Activated naive CD8-positive, alpha-beta T cell treated with anti-CD3 and anti-CD28 coated beads for 36 hours (primary cell): ENCODE measurements around the gene RAB2B. TPM values are rescaled to one million over a fixed set of nuclear protein-coding genes. Genes with fewer than 3 reads are reported as not detected.

Experiments used
- DNase-seq: peaks from one replicate; pipeline ENCODE4 v3.0.0; 2021
- H3K27ac Mint-ChIP-seq: one replicate; pipeline ENCODE4 v1.8.0; 2022; ENCODE audit warnings: mild to moderate bottlenecking, moderate library complexity, mixed read lengths
- H3K27me3 Mint-ChIP-seq: one replicate; pipeline ENCODE4 v1.8.0; 2022; ENCODE audit warnings: mild to moderate bottlenecking, mixed read lengths
- H3K36me3 Mint-ChIP-seq: one replicate; pipeline ENCODE4 v1.8.0; 2021; ENCODE audit warnings: mild to moderate bottlenecking, mixed read lengths
- H3K4me1 Mint-ChIP-seq: one replicate; pipeline ENCODE4 v1.8.0; 2021; ENCODE audit warnings: mixed read lengths
- H3K4me3 Mint-ChIP-seq: one replicate; pipeline ENCODE4 v1.8.0; 2022; ENCODE audit warnings: mild to moderate bottlenecking, moderate library complexity, mixed read lengths
- H3K9me3 Mint-ChIP-seq: one replicate; pipeline ENCODE4 v1.8.0; 2022; ENCODE audit warnings: mixed read lengths
- total RNA-seq, 2 experiments: library from RNA; stranded (reverse); gene quantifications; one replicate each; pipeline ENCODE4 v1.2.3, GENCODE V29; 2021

Gene RAB2B
- total RNA-seq, 2 experiments from 2014 or later, result 17.3 to 21.0 TPM

DNA sequence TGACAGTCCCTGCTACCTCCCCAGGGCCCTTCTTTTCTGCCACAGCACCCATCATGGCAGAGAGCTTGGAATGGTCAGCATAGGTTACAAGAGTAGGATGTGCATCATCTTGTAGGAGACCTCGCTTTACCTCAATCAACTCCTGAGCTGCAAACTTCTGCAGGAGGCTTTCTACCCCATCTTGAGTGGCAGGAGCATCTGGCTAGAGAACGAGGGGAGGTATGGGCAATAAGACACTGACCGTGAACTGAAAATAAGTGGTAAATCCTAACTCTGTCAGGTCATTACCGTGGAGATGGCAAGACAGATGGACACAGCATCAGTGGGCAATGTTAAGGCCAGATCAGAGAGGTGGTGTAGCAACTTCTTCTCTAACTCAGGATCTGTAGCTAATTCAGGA is 26.6 kb upstream of the RAB2B start:
- peaks cover 46% of the 10 kb centered on the region for H3K36me3 Mint-ChIP-seq
- H3K27ac Mint-ChIP-seq, result peak overlapping the region; percentile 38
- H3K9me3 Mint-ChIP-seq, result no peaks in the 10 kb centered on the region
- no peaks in the 10 kb centered on the region for H3K27me3 Mint-ChIP-seq
- H3K4me1 Mint-ChIP-seq, result peaks cover 59% of the 10 kb centered on the region
- H3K4me3 Mint-ChIP-seq, result no peak overlapping the region
- no peak for DNase-seq

- Mint-ChIP-seq H3K4me3 (no peak overlapping the region), H3K27ac (peak overlapping the region; percentile 34), H3K4me1 (peaks cover 51% of the 10 kb centered on the region), H3K27me3 (no peaks in the 10 kb centered on the region), H3K9me3 (no peaks in the 10 kb centered on the region), H3K36me3 (peaks cover 36% of the 10 kb centered on the region)
- DNase-seq, result no peak
Observed at GRCh38 chr14:21501568-21501967, 24.8 kb upstream of the RAB2B start.

DNA sequence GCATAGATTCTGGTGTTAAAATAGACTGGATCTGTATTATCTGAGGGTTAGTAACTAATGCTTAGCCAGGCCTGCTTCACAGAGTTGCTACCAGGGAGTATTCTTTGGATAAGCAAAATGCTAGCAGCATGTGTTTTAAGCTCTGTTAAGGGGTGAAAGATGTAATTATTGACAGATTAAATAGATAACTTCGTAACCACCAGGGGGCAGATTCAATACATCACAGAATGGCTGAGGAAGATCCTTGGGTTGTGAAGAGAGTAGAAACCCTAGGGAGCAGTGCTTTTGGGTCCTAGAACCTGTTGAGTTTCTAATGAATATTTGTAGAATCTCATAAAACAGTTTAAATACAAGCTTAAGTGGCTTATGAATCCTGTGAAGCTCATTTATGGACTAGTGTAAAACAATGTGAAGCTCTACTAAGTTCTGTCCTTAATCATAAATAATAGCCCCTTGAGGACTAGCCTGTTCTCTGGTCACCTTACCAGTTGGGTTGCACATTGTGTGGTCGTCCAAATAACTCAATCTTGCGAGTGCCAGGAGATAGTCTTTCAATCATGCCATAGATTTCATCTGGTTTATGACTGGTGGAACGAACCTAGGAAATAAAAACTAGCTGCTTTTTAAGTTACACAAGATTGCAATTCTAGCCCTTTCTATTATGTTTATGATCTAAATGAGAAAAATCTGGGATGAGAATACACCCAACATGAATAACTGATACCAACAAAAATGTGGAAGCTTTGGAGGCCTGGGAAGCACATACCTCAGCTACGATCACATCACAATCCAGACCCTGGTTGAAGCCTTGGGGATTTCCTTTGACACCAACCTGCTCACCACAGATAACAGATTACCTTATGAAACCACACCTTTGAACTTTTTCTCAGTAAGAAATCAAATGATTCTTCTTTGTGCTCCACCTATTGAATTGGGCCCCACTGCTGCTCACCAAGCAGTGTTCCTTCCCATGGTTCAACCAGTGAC is 22.1 kb upstream of the RAB2B start:
- Mint-ChIP-seq H3K36me3 (peaks cover 24% of the 10 kb centered on the region), H3K4me3 (no peak overlapping the region), H3K4me1 (peaks cover 33% of the 10 kb centered on the region), H3K27ac (peak overlapping the region; percentile 70), H3K27me3 (no peaks in the 10 kb centered on the region), H3K9me3 (no peaks in the 10 kb centered on the region)
- DNase-seq, result no peak

DNA sequence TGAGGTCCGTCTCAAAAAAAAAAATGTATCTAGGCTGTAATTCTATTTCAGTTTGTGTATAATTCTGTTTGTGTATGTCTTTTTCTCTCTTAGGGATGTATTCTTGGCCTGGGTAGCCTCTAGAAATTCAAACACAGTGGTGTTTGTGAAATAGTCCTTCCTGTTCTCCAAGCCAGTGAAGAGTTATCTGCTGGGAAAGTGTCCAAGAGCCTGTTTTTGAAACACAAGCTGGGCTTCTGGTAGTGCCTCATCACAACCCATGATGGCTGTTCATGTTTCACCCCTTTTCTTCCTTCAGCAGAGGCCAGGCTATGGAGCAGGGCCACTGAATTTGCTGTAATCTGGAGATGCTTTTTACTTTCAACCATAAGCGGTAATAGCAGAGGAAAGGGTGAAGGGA is 19.7 kb upstream of the RAB2B start:
- H3K36me3 Mint-ChIP-seq, result peaks cover 28% of the 10 kb centered on the region

GRCh38 chr14:21494902-21495762 is 18.4 kb upstream of the RAB2B start:
- H3K36me3 Mint-ChIP-seq, result peaks cover 18% of the 10 kb centered on the region
- DNase-seq, result no peak
- H3K27ac Mint-ChIP-seq, result peak overlapping the region; percentile 68
- no peaks in the 10 kb centered on the region for H3K27me3 Mint-ChIP-seq
- peaks cover 15% of the 10 kb centered on the region for H3K4me1 Mint-ChIP-seq
- H3K9me3 Mint-ChIP-seq, result no peaks in the 10 kb centered on the region
- H3K4me3 Mint-ChIP-seq, result no peak overlapping the region

More for the DNA sequence above, 19.7 kb upstream of the RAB2B start:
- Mint-ChIP-seq H3K4me1 (peaks cover 22% of the 10 kb centered on the region), H3K9me3 (no peaks in the 10 kb centered on the region), H3K4me3 (no peak overlapping the region), H3K27me3 (no peaks in the 10 kb centered on the region), H3K27ac (no peak overlapping the region)
- no peak for DNase-seq

DNA sequence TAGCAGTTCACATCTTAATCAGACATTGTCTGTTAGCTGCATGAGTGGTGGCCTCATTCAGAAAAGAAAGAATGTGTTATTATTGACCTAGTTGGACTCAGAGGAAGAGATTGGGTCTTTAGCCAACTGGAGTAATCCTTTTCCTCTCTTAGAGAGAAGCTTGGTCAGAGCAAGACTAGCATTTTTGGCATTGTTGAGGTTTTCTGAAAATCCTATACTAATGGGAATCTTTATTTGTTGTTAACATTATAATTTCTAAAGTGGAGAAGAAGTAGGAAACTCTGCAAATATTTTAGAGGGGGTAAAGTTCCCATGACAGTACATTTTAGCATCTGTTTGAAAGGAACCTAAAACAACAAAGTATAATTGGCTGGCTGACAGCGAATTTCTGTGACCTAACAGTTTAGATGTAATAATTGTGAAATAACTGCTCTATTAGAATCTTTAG is 9.9 kb upstream of the RAB2B start:
- H3K36me3 Mint-ChIP-seq, result peaks cover 4% of the 10 kb centered on the region
- H3K4me1 Mint-ChIP-seq, result peaks cover 5% of the 10 kb centered on the region
- no peaks in the 10 kb centered on the region for H3K9me3 Mint-ChIP-seq
- no peak for DNase-seq
- no peak overlapping the region for H3K27ac Mint-ChIP-seq
- no peaks in the 10 kb centered on the region for H3K27me3 Mint-ChIP-seq
- no peak overlapping the region for H3K4me3 Mint-ChIP-seq

DNA sequence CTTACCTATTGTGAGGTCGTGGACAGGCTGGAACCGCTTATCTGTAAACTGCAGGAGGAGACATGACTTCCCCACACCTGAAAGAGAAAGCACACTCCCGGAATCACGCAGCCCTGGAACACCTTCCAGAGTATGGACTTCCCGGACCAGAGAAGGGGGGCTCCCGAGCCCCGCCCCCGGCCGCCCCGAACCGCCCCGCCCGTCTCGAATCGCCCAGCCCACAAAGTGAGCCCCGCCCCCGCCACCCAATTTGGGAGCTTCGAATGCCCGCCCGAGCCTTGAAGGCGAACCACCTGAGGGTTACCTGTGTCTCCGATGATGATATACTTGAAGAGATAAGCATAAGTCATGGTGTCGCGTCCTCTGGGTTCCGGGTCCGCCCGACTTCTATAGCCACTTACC is 235 bp downstream of the RAB2B start:
- Mint-ChIP-seq H3K9me3 (no peaks in the 10 kb centered on the region), H3K27ac (peak overlapping the region; percentile 97), H3K4me1 (peaks cover 21% of the 10 kb centered on the region), H3K36me3 (peaks cover 8% of the 10 kb centered on the region), H3K27me3 (no peaks in the 10 kb centered on the region), H3K4me3 (peak overlapping the region; percentile 100)
- peak; percentile 76 for DNase-seq

- Mint-ChIP-seq H3K27ac (peak overlapping the region; percentile 97), H3K4me1 (peaks cover 21% of the 10 kb centered on the region), H3K9me3 (no peaks in the 10 kb centered on the region), H3K36me3 (peaks cover 11% of the 10 kb centered on the region), H3K27me3 (no peaks in the 10 kb centered on the region), H3K4me3 (peak overlapping the region; percentile 100)
- DNase-seq, result no peak
Observed at GRCh38 chr14:21475767-21476522, 814 bp downstream of the RAB2B start.

- Mint-ChIP-seq H3K27me3 (no peaks in the 10 kb centered on the region), H3K27ac (no peak overlapping the region)
Observed at GRCh38 chr14:21467616-21468015, 9.1 kb downstream of the RAB2B start.

DNA sequence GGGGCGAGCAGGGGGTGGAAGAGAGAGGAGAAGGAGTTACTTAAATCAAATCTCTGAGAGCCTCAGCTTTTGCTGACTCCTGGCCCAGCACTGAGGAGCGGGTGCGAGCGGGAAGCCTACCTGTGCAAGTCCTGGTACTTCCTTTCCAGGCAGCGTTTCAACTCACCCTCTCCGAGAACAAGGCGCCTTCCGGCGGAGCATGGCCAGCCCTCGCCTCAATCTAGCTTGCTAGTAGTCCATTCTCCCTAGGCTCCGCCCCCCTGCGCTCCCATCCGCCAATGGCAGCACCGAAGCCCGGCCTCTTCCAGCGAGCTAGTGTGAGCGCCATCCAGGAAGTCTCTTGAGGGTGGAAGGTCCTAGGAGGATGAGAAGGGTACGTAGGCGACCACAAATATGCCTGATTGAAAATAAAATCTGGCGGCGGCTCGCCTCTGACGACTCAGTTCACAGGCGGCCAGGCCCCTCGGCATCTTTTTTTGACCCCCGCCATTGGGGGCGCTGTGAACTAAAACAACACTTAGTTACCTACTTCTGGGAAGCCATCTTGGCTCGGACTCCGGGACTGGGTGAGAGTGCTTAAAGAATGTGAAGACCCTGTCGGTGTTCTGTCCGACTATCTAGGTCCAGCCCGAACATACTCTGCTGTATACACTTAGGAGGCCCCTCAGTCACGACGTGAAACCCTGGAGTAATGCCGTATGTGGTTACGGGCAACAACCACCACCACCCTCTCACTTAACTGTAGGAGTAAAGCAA is 20.7 kb downstream of the RAB2B start, which contains the start of gene CHD8:
Gene CHD8 (minus strand): TSS at position 212 of the 756 bp plus-strand sequence. CDS start 24,480 bp downstream, outside the sequence.
- H3K36me3 Mint-ChIP-seq, result peaks cover 23% of the 10 kb centered on the region
- peaks cover 38% of the 10 kb centered on the region for H3K4me1 Mint-ChIP-seq

More at GRCh38 chr14:21467616-21468015, 9.1 kb downstream of the RAB2B start:
- Mint-ChIP-seq H3K4me3 (no peak overlapping the region), H3K4me1 (no peaks in the 10 kb centered on the region), H3K36me3 (peaks cover 9% of the 10 kb centered on the region), H3K9me3 (no peaks in the 10 kb centered on the region)
- DNase-seq, result no peak

DNA sequence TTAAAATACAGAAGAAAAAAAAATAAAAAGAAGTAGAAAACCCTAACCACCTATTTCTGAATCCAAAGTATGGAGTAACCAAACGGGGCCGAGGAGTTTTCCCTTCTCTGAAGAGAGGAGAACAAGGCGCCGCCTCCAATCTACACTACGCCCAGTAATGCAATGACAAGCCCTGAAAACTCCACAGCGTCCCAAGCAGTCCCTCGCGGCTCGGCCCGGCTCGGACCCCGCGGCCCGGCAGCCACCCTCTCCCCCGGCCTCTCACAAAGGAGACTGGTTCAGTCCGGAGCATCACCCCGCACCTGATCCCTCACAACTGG is 21.2 kb downstream of the RAB2B start:
- H3K27ac Mint-ChIP-seq, result peak overlapping the region; percentile 99
- peak overlapping the region; percentile 95 for H3K4me3 Mint-ChIP-seq
- H3K4me1 Mint-ChIP-seq, result peaks cover 42% of the 10 kb centered on the region
- no peak for DNase-seq
- H3K36me3 Mint-ChIP-seq, result peaks cover 23% of the 10 kb centered on the region
- H3K27me3 Mint-ChIP-seq, result no peaks in the 10 kb centered on the region
- no peaks in the 10 kb centered on the region for H3K9me3 Mint-ChIP-seq

More for the DNA sequence above, 20.7 kb downstream of the RAB2B start, which contains the start of gene CHD8:
- H3K27me3 Mint-ChIP-seq, result no peaks in the 10 kb centered on the region
- H3K9me3 Mint-ChIP-seq, result no peaks in the 10 kb centered on the region
- peak within 1 kb of the TSS; percentile 99 for H3K27ac Mint-ChIP-seq
- H3K4me3 Mint-ChIP-seq, result peak within 1 kb of the TSS; percentile 95
- DNase-seq, result peak; percentile 99

DNA sequence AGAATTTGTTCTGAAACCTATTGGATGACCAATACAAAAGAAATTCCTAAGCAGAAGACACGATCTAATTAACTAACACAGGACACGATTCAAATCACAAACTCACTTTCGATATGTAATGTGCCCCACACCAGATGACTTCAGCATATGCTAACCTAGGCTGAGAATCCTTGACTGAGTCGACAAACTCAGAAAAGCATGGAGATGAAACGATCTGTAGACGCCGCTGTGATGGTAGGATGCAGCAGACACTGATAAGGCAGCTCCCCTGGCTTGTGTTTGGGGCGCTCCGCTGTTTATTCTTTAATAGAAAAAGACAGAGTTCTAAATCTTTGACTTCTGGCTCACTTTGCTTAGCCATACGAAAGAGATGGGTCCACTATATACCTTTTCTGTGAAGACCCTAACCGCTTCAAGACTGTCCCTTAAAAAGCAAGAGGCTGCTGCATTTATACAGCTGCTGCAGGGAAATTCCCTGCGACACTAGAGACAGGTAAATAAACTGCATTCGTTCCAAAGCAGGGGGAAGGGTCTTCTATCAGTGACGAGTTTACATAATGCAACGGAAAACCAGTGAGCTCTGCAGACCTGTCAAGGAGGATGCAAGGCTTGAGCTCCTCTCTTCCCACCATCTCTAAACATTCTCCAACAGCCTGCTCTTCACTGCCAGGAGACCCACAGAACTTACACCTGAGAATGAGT is 21.8 kb downstream of the RAB2B start:
- peak overlapping the region; percentile 95 for H3K4me3 Mint-ChIP-seq
- DNase-seq, result no peak
- no peaks in the 10 kb centered on the region for H3K9me3 Mint-ChIP-seq
- H3K36me3 Mint-ChIP-seq, result peaks cover 23% of the 10 kb centered on the region
- peak overlapping the region; percentile 99 for H3K27ac Mint-ChIP-seq
- no peaks in the 10 kb centered on the region for H3K27me3 Mint-ChIP-seq
- H3K4me1 Mint-ChIP-seq, result peaks cover 48% of the 10 kb centered on the region

DNA sequence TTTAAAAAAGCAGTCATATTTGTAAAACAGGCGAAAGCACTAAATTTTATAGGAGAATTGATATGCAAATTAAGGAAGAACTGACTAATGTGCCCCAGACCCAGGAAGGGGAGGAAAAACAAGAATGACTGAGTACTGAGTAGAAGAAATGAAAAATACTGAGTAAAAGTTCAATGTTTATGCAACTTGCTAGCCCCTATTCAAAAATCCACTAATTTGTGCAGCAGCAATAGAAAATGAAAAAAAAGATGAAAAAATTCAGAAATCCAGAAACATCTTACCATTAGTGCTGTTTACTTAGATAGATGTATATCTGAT is 26.9 kb downstream of the RAB2B start:
- peaks cover 23% of the 10 kb centered on the region for H3K36me3 Mint-ChIP-seq
- no peaks in the 10 kb centered on the region for H3K9me3 Mint-ChIP-seq
- peaks cover 59% of the 10 kb centered on the region for H3K4me1 Mint-ChIP-seq
- no peaks in the 10 kb centered on the region for H3K27me3 Mint-ChIP-seq
- no peak for DNase-seq
- H3K4me3 Mint-ChIP-seq, result peak overlapping the region; percentile 19
- peak overlapping the region; percentile 75 for H3K27ac Mint-ChIP-seq
